SK-N-SH (cell line): ENCODE measurements around the gene BRWD1.

Source experiments
- CTCF ChIP-seq: fragments of 200-600 bp; sonication (generic); IDR thresholded peaks from 2 replicates; pipeline ENCODE4 v1.6.1; 2017; ENCODE audit warnings: antibody characterized with exemption, mild to moderate bottlenecking, moderate library complexity
- EP300 ChIP-seq, 2 experiments: IDR thresholded peaks; 2 replicates each; pipeline versions ENCODE4 v1.4.0 to v1.6.1; 2012; ENCODE audit warnings: borderline replicate concordance in 1 of 2, low read depth in 1 of 2, low read length in 1 of 2
- EZH2phosphoT487 ChIP-seq: fragments of 200-600 bp; sonication (generic); IDR thresholded peaks from 2 replicates; pipeline ENCODE4 v1.6.1; 2017; ENCODE audit warnings: low read depth, mixed run types, mild to moderate bottlenecking, antibody characterized with exemption, moderate library complexity, borderline replicate concordance
- FOSL2 ChIP-seq: IDR thresholded peaks from 2 replicates; pipeline ENCODE4 v1.4.0; 2012; ENCODE audit warnings: low read depth, mild to moderate bottlenecking, moderate library complexity, borderline replicate concordance
- FOXJ3 ChIP-seq: sonication (generic); formaldehyde crosslinking; IDR thresholded peaks from 2 replicates; pipeline ENCODE4 v1.5.1; 2020; ENCODE audit warnings: mild to moderate bottlenecking, missing genetic modification reagents
- IRF3 ChIP-seq: fragments of 150-350 bp; IDR thresholded peaks from 2 replicates; pipeline ENCODE4 v1.6.1; 2016; ENCODE audit warnings: mild to moderate bottlenecking, low read depth, low read length
- MAX ChIP-seq: IDR thresholded peaks from 2 replicates; pipeline ENCODE4 v1.4.0; 2012; ENCODE audit warnings: low read depth
- MEF2A ChIP-seq: IDR thresholded peaks from 2 replicates; pipeline ENCODE4 v1.4.0; 2012; ENCODE audit warnings: low read depth, borderline replicate concordance
- MXI1 ChIP-seq: IDR thresholded peaks from 2 replicates; pipeline ENCODE4 v1.6.1; 2012; ENCODE audit warnings: mild to moderate bottlenecking, low read depth, low read length, improper control_type of control experiment
- POLR2AphosphoS5 ChIP-seq: IDR thresholded peaks from 2 replicates; pipeline ENCODE4 v1.6.1; 2012; ENCODE audit warnings: low read depth, low read length
- RAD21 ChIP-seq: IDR thresholded peaks from 2 replicates; pipeline ENCODE4 v1.6.1; 2012; ENCODE audit warnings: mild to moderate bottlenecking, low read length
- RFX5 ChIP-seq: IDR thresholded peaks from 2 replicates; pipeline ENCODE4 v1.6.1; 2012; ENCODE audit warnings: mild to moderate bottlenecking, improper control_type of control experiment, low read length
- TEAD4 ChIP-seq: IDR thresholded peaks from 2 replicates; pipeline ENCODE4 v1.4.0; 2012; ENCODE audit warnings: mild to moderate bottlenecking, borderline replicate concordance; ENCODE audit not compliant: insufficient read depth

- no peak for TF ChIP-seq RAD21
- TF ChIP-seq POLR2AphosphoS5 = no peak
- TF ChIP-seq CTCF = no peak
- TF ChIP-seq MXI1 = no peak
- TF ChIP-seq MAX = no peak
- no peak for TF ChIP-seq TEAD4
- no peak for TF ChIP-seq EP300 (IDR thresholded peaks at IDR 0.05; ENCODE audit: borderline replicate concordance in 1 of 2, low read depth in 1 of 2, low read length in 1 of 2)
- no peak for TF ChIP-seq RFX5
- TF ChIP-seq FOSL2 = no peak
- TF ChIP-seq IRF3 = no peak
- no peak for TF ChIP-seq MEF2A
- no peak for TF ChIP-seq FOXJ3
- TF ChIP-seq EZH2phosphoT487 = no peak
Measured at GRCh38 chr21:39164523-39164922, 148.9 kb downstream of the BRWD1 start.
